Hepatocyte (in vitro differentiated cells): Measurements from ENCODE around the gene IFNL1. TPM values are rescaled to one million over a fixed set of nuclear protein-coding genes. Genes with fewer than 3 reads are reported as not detected.

Experiments used
- DNase-seq: peaks from one replicate; pipeline ENCODE4 v3.0.0-alpha.2; 2016; ENCODE audit warnings: low spot score
- H2AFZ ChIP-seq: fragments of 200-600 bp; sonication (generic); 2 replicates; pipeline ENCODE4 v1.6.0; 2016; ENCODE audit warnings: antibody characterized with exemption, mild to moderate bottlenecking
- H3K27ac ChIP-seq: fragments of 200-600 bp; sonication (generic); 2 replicates; pipeline ENCODE4 v1.5.1; 2016; ENCODE audit warnings: mild to moderate bottlenecking
- H3K27me3 ChIP-seq: fragments of 200-600 bp; sonication (generic); 2 replicates; pipeline ENCODE4 v1.6.1; 2016
- H3K36me3 ChIP-seq: fragments of 200-600 bp; sonication (generic); replicated peaks from 2 replicates; pipeline ENCODE4 v1.5.1; 2016; ENCODE audit warnings: low read depth; ENCODE audit not compliant: insufficient read depth
- H3K4me1 ChIP-seq: fragments of 200-600 bp; sonication (generic); 2 replicates; pipeline ENCODE4 v1.5.1; 2016; ENCODE audit warnings: mild to moderate bottlenecking, moderate library complexity; ENCODE audit not compliant: insufficient read depth
- H3K4me2 ChIP-seq: fragments of 200-600 bp; sonication (generic); 2 replicates; pipeline ENCODE4 v1.6.0; 2016
- H3K4me3 ChIP-seq: fragments of 200-600 bp; sonication (generic); 2 replicates; pipeline ENCODE4 v1.5.1; 2016; ENCODE audit warnings: mild to moderate bottlenecking
- H3K79me2 ChIP-seq: fragments of 200-600 bp; sonication (generic); 2 replicates; pipeline ENCODE4 v1.6.0; 2017; ENCODE audit warnings: mild to moderate bottlenecking
- H3K9me2 ChIP-seq: fragments of 200-600 bp; sonication (generic); replicated peaks from 2 replicates; pipeline ENCODE4 v1.6.0; 2017; ENCODE audit warnings: mild to moderate bottlenecking; ENCODE audit not compliant: insufficient read depth
- H3K9me3 ChIP-seq: fragments of 200-600 bp; sonication (generic); 2 replicates; pipeline ENCODE4 v1.5.1; 2016; ENCODE audit warnings: low read depth, mild to moderate bottlenecking
- H4K20me1 ChIP-seq: fragments of 200-600 bp; sonication (generic); 2 replicates; pipeline ENCODE4 v1.6.0; 2016; ENCODE audit warnings: mild to moderate bottlenecking; ENCODE audit not compliant: insufficient read depth, poor library complexity, severe bottlenecking
- EZH2 ChIP-seq: fragments of 200-600 bp; sonication (generic); IDR thresholded peaks from 2 replicates; pipeline ENCODE4 v1.6.1; 2016; ENCODE audit warnings: antibody characterized with exemption, mild to moderate bottlenecking, borderline replicate concordance
- EZH2phosphoT487 ChIP-seq: fragments of 200-600 bp; sonication (generic); IDR thresholded peaks from one replicate; pipeline ENCODE4 v1.6.1; 2018; ENCODE audit warnings: antibody characterized with exemption, mild to moderate bottlenecking, low read depth, moderate library complexity; ENCODE audit not compliant: unreplicated experiment, severe bottlenecking
- WGBS: methylation state at CpG from one replicate; pipeline ENCODE4 v1.1.6; 2016; ENCODE audit warnings: low lambda C conversion rate; ENCODE audit errors: missing lambda C conversion rate; 5-methylcytosine and 5-hydroxymethylcytosine counted together
- polyA plus RNA-seq: library from polyadenylated mRNA; unstranded; fragments of >200 nt; fragmentation: Nextera tagmentation; extraction: Ambion mirVana; gene quantifications from 2 replicates; pipeline ENCODE4 v1.2.1, GENCODE V29; 2016
- total RNA-seq: library from RNA; depleted of rRNA; stranded (reverse); fragments of >200 nt; gene quantifications from 2 replicates; pipeline ENCODE4 v1.2.3, GENCODE V29; 2014
- TF ChIP-seq, protein P1 (sequence below): fragments of 200-600 bp; sonication (generic); IDR thresholded peaks from 2 replicates; pipeline ENCODE4 v1.5.1; 2016; ENCODE audit warnings: antibody characterized with exemption, mild to moderate bottlenecking; ENCODE audit not compliant: poor library complexity

Gene IFNL1
- total and polyA plus RNA-seq, 2 experiments from 2014 or later, result not detected

GRCh38 chr19:39257227-39257626 is 39.0 kb upstream of the IFNL1 start:
- Histone ChIP-seq H3K36me3 (no peaks in the 10 kb centered on the region), H3K9me3 (no peaks in the 10 kb centered on the region), H2AFZ (no peak overlapping the region), H3K4me2 (no peak overlapping the region), H3K79me2 (no peaks in the 10 kb centered on the region), H3K4me3 (no peak overlapping the region), H3K27me3 (peaks cover 2% of the 10 kb centered on the region), H3K4me1 (no peaks in the 10 kb centered on the region), H3K27ac (no peak overlapping the region), H4K20me1 (no peaks in the 10 kb centered on the region), H3K9me2 (no peaks in the 10 kb centered on the region)
- DNase-seq, result no peak
- 95% methylated on average over 4 of the region's 4 CpGs for WGBS
- no peak for TF ChIP-seq EZH2
- TF ChIP-seq, protein P1, sequence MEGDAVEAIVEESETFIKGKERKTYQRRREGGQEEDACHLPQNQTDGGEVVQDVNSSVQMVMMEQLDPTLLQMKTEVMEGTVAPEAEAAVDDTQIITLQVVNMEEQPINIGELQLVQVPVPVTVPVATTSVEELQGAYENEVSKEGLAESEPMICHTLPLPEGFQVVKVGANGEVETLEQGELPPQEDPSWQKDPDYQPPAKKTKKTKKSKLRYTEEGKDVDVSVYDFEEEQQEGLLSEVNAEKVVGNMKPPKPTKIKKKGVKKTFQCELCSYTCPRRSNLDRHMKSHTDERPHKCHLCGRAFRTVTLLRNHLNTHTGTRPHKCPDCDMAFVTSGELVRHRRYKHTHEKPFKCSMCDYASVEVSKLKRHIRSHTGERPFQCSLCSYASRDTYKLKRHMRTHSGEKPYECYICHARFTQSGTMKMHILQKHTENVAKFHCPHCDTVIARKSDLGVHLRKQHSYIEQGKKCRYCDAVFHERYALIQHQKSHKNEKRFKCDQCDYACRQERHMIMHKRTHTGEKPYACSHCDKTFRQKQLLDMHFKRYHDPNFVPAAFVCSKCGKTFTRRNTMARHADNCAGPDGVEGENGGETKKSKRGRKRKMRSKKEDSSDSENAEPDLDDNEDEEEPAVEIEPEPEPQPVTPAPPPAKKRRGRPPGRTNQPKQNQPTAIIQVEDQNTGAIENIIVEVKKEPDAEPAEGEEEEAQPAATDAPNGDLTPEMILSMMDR, result no peak
- no peak for TF ChIP-seq EZH2phosphoT487

GRCh38 chr19:39261704-39262103 is 34.5 kb upstream of the IFNL1 start:
- H3K4me2 ChIP-seq, result no peak overlapping the region
- no peaks in the 10 kb centered on the region for H4K20me1 ChIP-seq
- no peak overlapping the region for H2AFZ ChIP-seq
- H3K27ac ChIP-seq, result no peak overlapping the region
- no peak for DNase-seq
- H3K36me3 ChIP-seq, result no peaks in the 10 kb centered on the region
- H3K79me2 ChIP-seq, result no peaks in the 10 kb centered on the region
- WGBS, result 80% methylated on average over 3 of the region's 3 CpGs
- H3K27me3 ChIP-seq, result peaks cover 38% of the 10 kb centered on the region
- H3K4me1 ChIP-seq, result peaks cover 15% of the 10 kb centered on the region
- H3K9me2 ChIP-seq, result no peaks in the 10 kb centered on the region
- H3K9me3 ChIP-seq, result no peaks in the 10 kb centered on the region
- H3K4me3 ChIP-seq, result no peak overlapping the region
- TF ChIP-seq EZH2 (no peak), EZH2phosphoT487 (no peak)
- TF ChIP-seq, protein P1, result no peak

- 81% methylated on average over 4 of the region's 4 CpGs for WGBS
- Histone ChIP-seq H3K9me2 (no peaks in the 10 kb centered on the region), H3K79me2 (no peaks in the 10 kb centered on the region), H4K20me1 (no peaks in the 10 kb centered on the region), H3K4me1 (peaks cover 15% of the 10 kb centered on the region), H3K27me3 (peaks cover 38% of the 10 kb centered on the region), H3K4me2 (no peak overlapping the region), H3K36me3 (no peaks in the 10 kb centered on the region), H3K4me3 (no peak overlapping the region), H3K27ac (no peak overlapping the region), H2AFZ (no peak overlapping the region), H3K9me3 (no peaks in the 10 kb centered on the region)
- no peak for DNase-seq
- TF ChIP-seq EZH2phosphoT487 (no peak), EZH2 (peak; percentile 36)
- TF ChIP-seq, protein P1, result no peak
Measured at GRCh38 chr19:39262496-39262895, 33.7 kb upstream of the IFNL1 start.

- H3K4me3 ChIP-seq, result no peak overlapping the region
- H2AFZ ChIP-seq, result no peak overlapping the region
- H3K36me3 ChIP-seq, result no peaks in the 10 kb centered on the region
- H3K27me3 ChIP-seq, result peaks cover 38% of the 10 kb centered on the region
- no peaks in the 10 kb centered on the region for H3K9me2 ChIP-seq
- H3K4me2 ChIP-seq, result peak overlapping the region; percentile 69
- no peaks in the 10 kb centered on the region for H3K9me3 ChIP-seq
- peaks cover 15% of the 10 kb centered on the region for H3K4me1 ChIP-seq
- 21% methylated on average over 17 of the region's 17 CpGs for WGBS
- H3K79me2 ChIP-seq, result no peaks in the 10 kb centered on the region
- no peaks in the 10 kb centered on the region for H4K20me1 ChIP-seq
- no peak for DNase-seq
- TF ChIP-seq, protein P1, result no peak
- peak; percentile 38 for TF ChIP-seq EZH2
- no peak overlapping the region for H3K27ac ChIP-seq
Measured at GRCh38 chr19:39263912-39264305, 32.3 kb upstream of the IFNL1 start.
